Gastroesophageal sphincter (tissue), 3 donors: ENCODE measurements around the gene PSMD14.
"Not testable (repeated sequence)": the region's sequence is repeated elsewhere in the genome, so short reads cannot be mapped to it uniquely, and the experiment has no call there.

Source experiments
- CTCF ChIP-seq, 4 experiments: fragments of 200-600 bp in 2 of 4; fragments of 450-650 bp in 2 of 4; sonication (generic) in 1 of 4; IDR thresholded peaks; one replicate each; pipeline ENCODE4 v1.5.1; 2017 to 2019; ENCODE audit warnings: antibody characterized with exemption in 4 of 4, mild to moderate bottlenecking in 2 of 4, moderate library complexity in 2 of 4
- POLR2A ChIP-seq, 2 donors: fragments of 450-650 bp; IDR thresholded peaks; one replicate each; pipeline ENCODE4 v1.6.1; 2017; ENCODE audit warnings: antibody characterized with exemption in 2 of 2, mild to moderate bottlenecking in 2 of 2, moderate library complexity in 1 of 2
- POLR2AphosphoS5 ChIP-seq: sonication (generic); formaldehyde crosslinking; IDR thresholded peaks from one replicate; pipeline ENCODE4 v1.6.1; 2017; ENCODE audit warnings: antibody characterized with exemption

- not testable (repeated sequence) for TF ChIP-seq CTCF (IDR thresholded peaks at IDR 0.05); POLR2AphosphoS5; POLR2A (IDR thresholded peaks at IDR 0.05)
Measured at GRCh38 chr2:161279230-161279815, 28.9 kb upstream of the PSMD14 start.
